HG02623 (cell line): ENCODE data around the gene ZSWIM1.
A peak's percentile ranks its signal among the peaks of the same experiment; 100 is the strongest.
"Not testable (repeated sequence)": the region's sequence is repeated elsewhere in the genome, so short reads cannot be mapped to it uniquely, and the experiment has no call there.

Experiments used
- ATAC-seq: cut with Tn5 transposase; IDR thresholded peaks from one replicate; pipeline ENCODE4 v1.9.1; 2021; ENCODE audit warnings: moderate library complexity; ENCODE audit not compliant: unreplicated experiment

ZSWIM1 gene

GRCh38 chr20:45887346-45887715, 6.3 kb downstream of the ZSWIM1 start, which contains the start of gene SPATA25:
Gene SPATA25 (minus strand): TSS chr20:45887622. CDS start chr20:45887590, 32 bp downstream.
- no peak for ATAC-seq

GRCh38 chr20:45888681-45889080, 7.7 kb downstream of the ZSWIM1 start:
- no peak for ATAC-seq

GRCh38 chr20:45890077-45890984, 9.3 kb downstream of the ZSWIM1 start:
- ATAC-seq, result no peak

GRCh38 chr20:45890985-45891983, 10.3 kb downstream of the ZSWIM1 start, which contains the start of the genes CTSA and NEURL2:
Gene CTSA (plus strand): TSS chr20:45891335. CDS start chr20:45891569, 234 bp downstream.
Gene NEURL2 (minus strand): TSS chr20:45891208. CDS start chr20:45890991, 217 bp downstream.
- peak; percentile 81 for ATAC-seq

GRCh38 chr20:45892049-45892825, 11.2 kb downstream of the ZSWIM1 start:
- no peak for ATAC-seq

- no peak for ATAC-seq
Measured at GRCh38 chr20:45892828-45893500, 11.9 kb downstream of the ZSWIM1 start.

GRCh38 chr20:45893831-45894230, 12.8 kb downstream of the ZSWIM1 start:
- ATAC-seq, result no peak

- no peak for ATAC-seq
Measured at GRCh38 chr20:45894797-45895196, 13.8 kb downstream of the ZSWIM1 start.

GRCh38 chr20:45896641-45897161, 15.7 kb downstream of the ZSWIM1 start:
- ATAC-seq, result no peak

- ATAC-seq, result no peak
Measured at GRCh38 chr20:45897289-45897688, 16.3 kb downstream of the ZSWIM1 start.

- no peak for ATAC-seq
Measured at GRCh38 chr20:45897692-45898091, 16.7 kb downstream of the ZSWIM1 start.

GRCh38 chr20:45898285-45898684, 17.3 kb downstream of the ZSWIM1 start:
- no peak for ATAC-seq

- no peak for ATAC-seq
Measured at GRCh38 chr20:45899046-45899835, 18.2 kb downstream of the ZSWIM1 start.

GRCh38 chr20:45901332-45901731, 20.3 kb downstream of the ZSWIM1 start:
- ATAC-seq, result not testable (repeated sequence)

- no peak for ATAC-seq
Measured at GRCh38 chr20:45902199-45902701, 21.2 kb downstream of the ZSWIM1 start.

GRCh38 chr20:45904583-45905504, 23.8 kb downstream of the ZSWIM1 start:
- ATAC-seq, result no peak

- ATAC-seq, result no peak
Measured at GRCh38 chr20:45905505-45906079, 24.6 kb downstream of the ZSWIM1 start.
